Lower lobe of right lung (tissue), 2 donors: ENCODE measurements around the gene MUC2. TPM values are rescaled to one million over a fixed set of nuclear protein-coding genes. Genes with fewer than 3 reads are reported as not detected.

ENCODE experiments used
- ATAC-seq, 2 donors: fragments of 200-7000 bp; cut with Tn5 transposase; one replicate each; pipeline ENCODE4 v1.9.1; 2020 to 2022; ENCODE audit warnings: mild to moderate bottlenecking in 2 of 2, moderate library complexity in 2 of 2
- DNase-seq: peaks from one replicate; pipeline ENCODE4 v3.0.0-alpha.2; 2020
- H3K27ac ChIP-seq: fragments of 200-600 bp; one replicate; pipeline ENCODE4 v1.8.0; 2022
- H3K27me3 ChIP-seq: fragments of 200-600 bp; one replicate; pipeline ENCODE4 v1.8.0; 2022; ENCODE audit warnings: low read depth
- H3K36me3 ChIP-seq: fragments of 200-600 bp; one replicate; pipeline ENCODE4 v1.8.0; 2022; ENCODE audit warnings: mild to moderate bottlenecking
- H3K4me1 ChIP-seq: fragments of 200-600 bp; one replicate; pipeline ENCODE4 v1.8.0; 2022
- H3K4me3 ChIP-seq: fragments of 200-600 bp; one replicate; pipeline ENCODE4 v1.8.0; 2022; ENCODE audit warnings: mild to moderate bottlenecking
- H3K9me3 ChIP-seq: fragments of 200-600 bp; one replicate; pipeline ENCODE4 v1.8.0; 2022
- intact Hi-C: fragments of 100-400 bp; cut with DNase I; formaldehyde crosslinking; loops from one replicate; pipeline ENCODE4 v1.11.0; 2022
- total RNA-seq: library from RNA; stranded (reverse); fragmentation: NEBNext Ultra II Directional; extraction: Animal tissue kit (Norgen Biotek cat#: 25700); gene quantifications from one replicate; pipeline ENCODE4 v1.2.1, GENCODE V29; 2021
- TF ChIP-seq, protein P1 (sequence below): fragments of 200-600 bp; IDR thresholded peaks from one replicate; pipeline ENCODE4 v1.8.0; 2022; ENCODE audit warnings: antibody characterized with exemption, mild to moderate bottlenecking
- donor health status: DM: no; HTN: yes; CAD: no; lungs with severe emphysema.

The MUC2 gene
- total RNA-seq, 1 donor from 2014 or later: not detected

GRCh38 chr11:1053121-1053901 lies 21.4 kb upstream of the MUC2 start:
- Histone ChIP-seq H3K4me3 (no peak overlapping the region), H3K27me3 (peaks cover 47% of the 10 kb centered on the region), H3K27ac (no peak overlapping the region), H3K36me3 (no peaks in the 10 kb centered on the region), H3K9me3 (no peaks in the 10 kb centered on the region), H3K4me1 (peaks cover 18% of the 10 kb centered on the region)
- TF ChIP-seq, protein P1, sequence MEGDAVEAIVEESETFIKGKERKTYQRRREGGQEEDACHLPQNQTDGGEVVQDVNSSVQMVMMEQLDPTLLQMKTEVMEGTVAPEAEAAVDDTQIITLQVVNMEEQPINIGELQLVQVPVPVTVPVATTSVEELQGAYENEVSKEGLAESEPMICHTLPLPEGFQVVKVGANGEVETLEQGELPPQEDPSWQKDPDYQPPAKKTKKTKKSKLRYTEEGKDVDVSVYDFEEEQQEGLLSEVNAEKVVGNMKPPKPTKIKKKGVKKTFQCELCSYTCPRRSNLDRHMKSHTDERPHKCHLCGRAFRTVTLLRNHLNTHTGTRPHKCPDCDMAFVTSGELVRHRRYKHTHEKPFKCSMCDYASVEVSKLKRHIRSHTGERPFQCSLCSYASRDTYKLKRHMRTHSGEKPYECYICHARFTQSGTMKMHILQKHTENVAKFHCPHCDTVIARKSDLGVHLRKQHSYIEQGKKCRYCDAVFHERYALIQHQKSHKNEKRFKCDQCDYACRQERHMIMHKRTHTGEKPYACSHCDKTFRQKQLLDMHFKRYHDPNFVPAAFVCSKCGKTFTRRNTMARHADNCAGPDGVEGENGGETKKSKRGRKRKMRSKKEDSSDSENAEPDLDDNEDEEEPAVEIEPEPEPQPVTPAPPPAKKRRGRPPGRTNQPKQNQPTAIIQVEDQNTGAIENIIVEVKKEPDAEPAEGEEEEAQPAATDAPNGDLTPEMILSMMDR: no peak
- intact Hi-C loops: no loop called here
- no peak for ATAC-seq
- DNase-seq: peak; percentile 39

DNA sequence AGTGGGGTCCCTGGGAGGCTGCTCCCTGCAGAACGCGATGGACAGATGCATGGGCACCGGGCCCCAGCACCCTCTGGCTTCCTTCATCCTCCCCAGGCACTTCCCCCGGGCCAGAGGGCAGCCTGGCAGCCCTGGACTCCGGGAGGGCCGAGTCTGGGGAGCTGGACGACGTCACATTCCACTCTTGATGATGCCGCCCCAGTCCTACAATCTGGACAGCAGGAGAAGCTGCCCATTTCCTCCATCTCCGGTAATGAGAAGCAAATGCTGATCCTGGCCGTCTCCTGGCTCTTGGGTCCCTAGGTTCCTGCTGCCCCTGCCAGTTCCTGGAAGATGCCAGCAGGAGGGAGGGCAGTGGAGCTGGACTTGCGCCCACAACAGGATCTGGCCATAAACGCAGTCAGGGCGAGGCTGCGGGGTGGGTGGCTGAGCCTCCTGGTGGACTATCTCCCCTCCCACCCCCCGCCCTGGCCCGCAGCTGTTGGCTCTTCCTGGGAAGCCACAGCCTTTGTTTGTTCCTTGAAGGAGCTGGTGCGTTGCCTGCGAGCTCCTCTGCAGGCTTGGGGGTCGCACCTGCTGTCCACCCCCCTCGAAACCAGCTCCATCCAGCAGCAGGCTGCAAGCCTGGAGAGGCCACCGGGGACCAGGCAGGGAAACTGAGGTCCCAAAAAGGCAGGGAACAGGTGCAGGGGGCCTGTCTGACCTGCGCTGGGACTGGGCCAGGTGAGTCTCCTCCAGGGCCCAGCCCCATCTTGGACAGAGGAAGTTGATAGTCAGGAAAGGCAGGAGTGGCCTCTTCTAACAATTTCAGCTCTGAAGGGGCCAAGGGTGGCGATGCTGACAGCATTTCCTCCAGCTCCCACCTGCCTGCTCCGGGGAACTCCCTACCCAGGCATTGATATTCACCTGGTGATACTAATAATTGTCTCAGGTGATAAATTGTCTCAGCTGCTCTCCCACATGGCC lies 20.2 kb upstream of the MUC2 start:
- H3K36me3 ChIP-seq: no peaks in the 10 kb centered on the region
- H3K27me3 ChIP-seq: peaks cover 36% of the 10 kb centered on the region
- TF ChIP-seq, protein P1: no peak
- no peak overlapping the region for H3K27ac ChIP-seq
- intact Hi-C loops: no loop called here
- no peak for ATAC-seq
- peak; percentile 46 for DNase-seq
- H3K9me3 ChIP-seq: no peaks in the 10 kb centered on the region
- H3K4me3 ChIP-seq: no peak overlapping the region
- peaks cover 17% of the 10 kb centered on the region for H3K4me1 ChIP-seq

DNA sequence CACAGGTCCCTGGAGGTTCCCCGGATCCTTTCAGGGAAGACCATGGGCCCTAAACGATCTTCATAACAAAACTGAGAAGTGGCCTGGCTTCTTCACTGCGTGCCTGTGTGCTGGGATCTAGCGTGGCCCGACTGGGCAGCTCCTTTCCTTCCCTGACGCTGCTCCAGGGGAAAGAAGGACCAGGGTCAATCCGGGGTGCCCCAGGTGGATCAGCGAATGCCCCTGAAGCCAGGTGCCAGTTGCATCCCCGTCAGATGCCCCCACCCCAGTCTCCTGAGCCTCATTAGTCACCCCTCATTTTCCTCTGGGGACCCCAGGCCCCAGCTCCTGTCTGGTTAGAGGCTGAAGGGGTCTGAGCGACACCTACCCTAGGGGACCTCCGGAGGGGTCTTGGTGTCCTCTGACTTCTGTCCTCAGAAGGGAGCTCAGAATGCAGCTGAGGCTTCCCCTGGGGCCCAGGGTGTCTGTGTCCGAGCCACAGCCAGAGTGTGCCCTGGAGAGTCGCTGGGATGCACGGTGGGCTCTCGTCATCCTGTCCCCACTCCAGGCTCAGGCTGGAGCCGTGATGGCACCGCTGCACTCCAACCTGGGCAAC lies 19.5 kb upstream of the MUC2 start:
- no peaks in the 10 kb centered on the region for H3K36me3 ChIP-seq
- ATAC-seq: no peak
- H3K27me3 ChIP-seq: peaks cover 34% of the 10 kb centered on the region
- no peaks in the 10 kb centered on the region for H3K9me3 ChIP-seq
- no peak overlapping the region for H3K4me3 ChIP-seq
- DNase-seq: peak; percentile 32
- no peak overlapping the region for H3K27ac ChIP-seq
- intact Hi-C loops: no loop called here
- H3K4me1 ChIP-seq: peaks cover 11% of the 10 kb centered on the region
- TF ChIP-seq, protein P1: no peak

DNA sequence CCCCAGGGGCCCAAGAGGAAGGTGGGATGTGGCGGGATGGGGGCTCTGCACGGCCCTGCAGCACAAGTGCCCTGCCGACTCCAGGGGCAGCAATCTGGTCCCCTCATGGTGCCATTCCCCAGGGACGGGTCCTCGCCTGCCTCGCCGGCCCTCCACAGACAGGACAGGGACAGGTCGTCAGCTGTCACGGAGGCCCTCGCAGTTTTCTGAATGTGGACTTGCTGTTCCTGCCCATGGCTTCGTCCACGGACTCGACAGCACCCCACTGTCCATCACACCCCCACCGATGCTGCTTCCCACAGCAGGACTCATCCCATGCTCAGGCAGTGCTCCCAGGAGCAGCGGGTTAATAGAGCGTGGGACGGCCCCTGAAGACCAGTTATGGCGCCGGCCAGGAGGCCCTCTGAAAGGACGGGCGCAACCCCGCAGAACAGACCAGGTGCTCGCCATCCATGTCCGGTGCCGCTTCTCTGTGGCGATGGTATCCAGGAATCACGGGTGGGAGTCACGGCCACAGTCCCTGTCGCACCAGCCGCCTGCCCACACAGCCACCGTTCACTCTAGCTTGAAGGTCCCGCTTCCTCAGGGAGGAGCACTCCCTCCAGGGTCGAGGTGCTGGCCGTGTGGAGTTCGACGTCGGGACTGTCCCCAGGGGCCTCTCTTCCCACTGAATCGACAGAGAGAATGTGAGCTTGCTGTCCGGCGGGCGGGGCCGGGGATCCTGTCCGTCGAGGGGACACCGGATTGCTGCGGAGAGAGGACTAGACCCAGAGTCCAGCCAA lies 18.5 kb upstream of the MUC2 start:
- TF ChIP-seq, protein P1: no peak
- DNase-seq: peak; percentile 45
- H3K4me3 ChIP-seq: no peak overlapping the region
- H3K27me3 ChIP-seq: peaks cover 28% of the 10 kb centered on the region
- peaks cover 11% of the 10 kb centered on the region for H3K4me1 ChIP-seq
- H3K9me3 ChIP-seq: no peaks in the 10 kb centered on the region
- intact Hi-C loops: no loop called here
- no peak for ATAC-seq
- H3K36me3 ChIP-seq: no peaks in the 10 kb centered on the region
- no peak overlapping the region for H3K27ac ChIP-seq

- intact Hi-C loops: no loop called here
- peaks cover 4% of the 10 kb centered on the region for H3K9me3 ChIP-seq
- no peak for ATAC-seq
Observed at GRCh38 chr11:1057806-1058205, 16.9 kb upstream of the MUC2 start.

More at GRCh38 chr11:1057806-1058205, 16.9 kb upstream of the MUC2 start:
- Histone ChIP-seq H3K36me3 (no peaks in the 10 kb centered on the region), H3K4me3 (no peak overlapping the region), H3K27ac (no peak overlapping the region), H3K4me1 (peaks cover 11% of the 10 kb centered on the region), H3K27me3 (peaks cover 18% of the 10 kb centered on the region)
- no peak for DNase-seq
- TF ChIP-seq, protein P1: no peak
